SW 1271 (cell line): ENCODE measurements around the gene OR52K1.
"Not testable (repeated sequence)": the region's sequence is repeated elsewhere in the genome, so short reads cannot be mapped to it uniquely, and the experiment has no call there.

ENCODE experiments used
- DNase-seq, 2 experiments: peaks; one replicate each; lab custom pipeline; 2025; lab: John Stamatoyannopoulos, UW

The OR52K1 gene

DNA sequence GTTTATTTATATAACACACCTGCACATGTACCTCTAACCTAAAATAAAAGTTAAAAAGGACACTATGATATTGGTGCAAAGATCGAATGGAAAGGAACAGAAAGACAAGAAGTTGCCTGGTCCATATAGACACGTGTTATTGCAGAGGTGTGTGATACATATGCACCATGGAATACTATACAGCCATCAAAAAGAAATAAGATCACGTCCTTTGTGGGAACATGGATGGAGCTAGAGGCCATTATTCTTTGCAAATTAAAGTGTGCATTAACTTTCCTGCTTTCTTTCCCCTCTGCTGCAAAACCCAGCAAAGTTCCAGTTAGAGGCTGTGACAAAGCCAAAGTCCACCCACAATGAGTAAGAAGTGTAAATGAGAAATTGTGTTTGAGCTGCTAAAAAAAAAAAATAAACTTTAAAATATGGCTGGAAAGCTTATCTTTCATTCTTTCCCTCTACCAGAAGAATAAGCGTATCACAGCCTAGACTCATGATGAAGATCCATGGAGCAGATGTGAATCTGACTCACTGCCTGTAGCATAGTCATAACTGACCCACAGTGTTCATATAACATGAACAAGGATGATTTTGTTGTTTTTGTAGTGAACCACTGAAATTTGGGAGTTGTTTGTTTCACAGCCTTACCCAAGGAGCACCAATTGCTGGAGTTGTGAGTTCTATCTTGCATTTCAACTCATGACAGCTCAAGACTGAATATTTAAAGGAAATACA, 9.6 kb downstream of the OR52K1 start:
- no peak for DNase-seq

DNA sequence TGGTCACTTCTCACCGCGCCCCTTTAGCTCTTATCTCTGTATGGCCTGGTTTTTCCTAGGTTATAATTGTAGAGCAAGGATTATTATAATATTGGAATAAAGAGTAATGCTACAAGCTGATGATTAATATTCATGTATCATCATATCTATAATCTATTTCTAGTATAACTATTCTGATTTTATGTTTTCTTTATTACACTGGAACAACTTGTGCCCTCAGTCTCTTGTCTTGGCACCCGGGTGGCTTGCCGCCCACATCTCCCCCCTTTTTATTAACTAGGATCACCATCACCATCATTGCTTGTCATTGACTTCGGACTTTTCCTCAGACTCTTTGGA, 11.0 kb downstream of the OR52K1 start:
- no peak for DNase-seq

DNA sequence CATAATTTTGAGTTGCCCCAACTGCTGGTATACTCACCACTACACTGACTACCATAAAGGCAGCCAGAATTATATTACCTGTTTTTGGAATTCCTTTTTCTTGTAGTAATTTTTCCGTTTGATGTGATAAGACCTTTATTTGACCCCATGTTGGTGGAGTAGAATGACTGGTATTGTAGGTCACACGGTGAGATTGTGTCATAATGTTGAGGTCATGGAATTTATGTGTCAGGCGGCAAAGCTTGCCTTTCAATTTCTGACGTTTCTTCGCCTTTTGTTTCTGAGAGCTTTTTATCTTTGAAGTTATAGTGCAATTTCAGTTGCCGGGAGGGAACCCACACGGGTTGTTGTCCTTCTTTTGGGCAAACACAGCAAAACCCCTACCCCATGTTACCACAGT, 13.0 kb downstream of the OR52K1 start:
- no peak for DNase-seq

DNA sequence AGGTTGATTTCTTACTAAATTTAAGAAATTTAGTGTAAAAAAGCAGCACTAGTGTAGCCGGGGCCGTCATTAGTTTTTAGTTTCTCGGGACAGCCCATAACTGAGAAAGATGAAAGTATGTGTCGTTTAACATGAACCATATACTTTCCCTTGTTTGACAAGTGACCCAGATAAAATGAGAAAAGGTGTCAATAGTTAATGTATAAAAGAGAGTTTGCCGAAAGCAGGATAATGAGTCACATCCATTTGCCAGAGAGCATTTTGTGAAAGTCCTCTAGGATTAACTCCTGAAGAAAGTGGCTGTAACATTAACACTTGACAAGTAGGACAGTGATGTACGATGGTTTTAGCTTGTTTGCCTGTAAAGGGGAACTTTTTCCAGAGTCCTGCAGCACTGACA, 13.5 kb downstream of the OR52K1 start:
- DNase-seq = no peak

DNA sequence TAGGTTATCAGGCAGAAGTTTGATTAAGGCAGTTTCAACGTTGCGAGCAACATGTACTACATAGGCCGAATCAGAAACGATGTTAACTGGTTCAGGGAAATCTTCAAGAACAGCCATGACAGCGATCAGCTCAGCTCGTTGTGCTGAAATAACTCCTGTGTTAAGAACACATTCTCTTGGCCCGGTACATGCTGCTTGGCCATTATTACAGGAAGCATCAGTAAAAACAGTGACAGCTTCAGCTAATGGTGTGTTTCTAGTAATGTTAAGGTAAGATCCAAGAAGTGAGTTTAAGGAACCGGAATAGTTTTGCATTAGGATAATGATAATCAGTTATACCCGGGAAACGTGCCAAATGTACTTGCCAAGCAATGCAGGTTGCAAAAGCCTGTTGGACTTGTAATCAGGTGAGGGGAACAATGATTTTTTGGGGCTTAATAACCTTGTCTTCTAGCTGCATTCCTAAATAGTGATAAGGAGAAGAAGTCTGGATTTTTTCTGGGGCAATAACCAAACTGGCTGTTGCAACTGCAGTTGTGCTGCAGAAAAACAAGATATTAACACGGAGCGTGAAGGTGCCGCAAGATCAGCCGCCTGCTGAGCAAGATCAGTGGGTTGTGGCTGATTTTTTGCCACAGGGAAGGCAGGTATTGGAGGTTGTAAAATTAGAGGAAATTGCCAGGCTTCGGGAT, 14.3 kb downstream of the OR52K1 start:
- DNase-seq = no peak

DNA sequence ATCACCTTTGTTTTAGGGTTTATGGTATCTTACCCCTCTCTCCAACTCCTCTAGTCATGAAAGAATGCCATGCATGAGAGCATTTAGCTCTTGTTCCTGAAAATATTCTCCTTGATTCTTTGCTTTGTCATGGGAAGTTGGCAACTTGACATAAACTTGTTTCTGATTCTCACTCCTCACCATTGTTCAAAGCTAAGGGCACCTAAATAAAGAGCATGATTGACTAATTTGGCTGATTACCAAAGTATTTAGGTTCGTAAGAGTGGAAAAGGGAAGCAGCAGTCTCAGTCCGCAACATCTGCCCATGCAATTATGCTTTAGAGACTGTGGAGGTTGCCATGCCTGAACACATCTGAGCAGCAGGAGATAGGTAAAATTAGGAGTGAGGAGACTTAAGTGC, 26.4 kb downstream of the OR52K1 start:
- no peak for DNase-seq

DNA sequence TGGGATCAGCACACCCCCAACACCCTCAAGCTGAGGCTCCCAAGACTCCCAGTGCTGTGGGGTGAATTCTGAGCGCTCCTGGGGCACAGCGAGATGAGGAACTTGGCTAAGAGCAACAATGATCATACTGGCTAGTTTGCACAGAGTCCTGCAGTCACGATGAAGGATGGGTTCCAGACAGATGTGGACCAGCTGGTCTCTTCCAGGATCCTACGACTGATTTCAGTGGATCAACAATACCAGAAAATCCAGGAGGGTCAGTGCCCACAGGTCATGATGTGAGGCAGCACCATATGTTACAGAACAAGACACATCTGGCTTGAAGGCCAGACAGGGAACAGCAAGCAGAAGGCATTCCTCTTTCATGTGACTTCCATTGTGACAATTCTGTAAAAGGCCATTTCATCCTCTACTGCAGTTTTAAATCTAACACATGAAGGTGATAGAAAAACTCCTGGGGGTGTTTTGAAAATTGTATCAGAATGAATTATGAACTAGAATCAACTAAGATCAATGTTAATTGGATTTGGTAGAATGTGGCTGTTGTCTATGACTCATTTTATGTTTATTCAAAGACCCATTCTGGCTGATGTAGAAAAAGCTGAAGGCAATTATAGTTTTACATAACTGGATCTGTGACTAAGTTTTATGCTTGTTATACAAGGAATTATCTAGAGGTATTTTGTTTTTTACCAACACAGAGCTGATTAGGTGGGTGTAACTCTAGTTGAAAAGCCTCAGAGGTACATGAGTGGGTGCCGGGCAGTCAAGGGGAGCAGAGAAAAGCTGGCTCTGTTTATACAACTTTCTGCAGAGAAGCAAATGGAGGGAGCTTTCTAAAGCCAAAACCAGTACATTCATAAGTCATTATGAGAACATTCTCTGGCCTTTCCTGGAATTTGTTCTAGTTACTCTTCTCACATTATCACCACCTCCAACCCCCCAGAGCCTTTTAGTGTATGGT, 29.1 kb downstream of the OR52K1 start:
- no peak for DNase-seq

DNA sequence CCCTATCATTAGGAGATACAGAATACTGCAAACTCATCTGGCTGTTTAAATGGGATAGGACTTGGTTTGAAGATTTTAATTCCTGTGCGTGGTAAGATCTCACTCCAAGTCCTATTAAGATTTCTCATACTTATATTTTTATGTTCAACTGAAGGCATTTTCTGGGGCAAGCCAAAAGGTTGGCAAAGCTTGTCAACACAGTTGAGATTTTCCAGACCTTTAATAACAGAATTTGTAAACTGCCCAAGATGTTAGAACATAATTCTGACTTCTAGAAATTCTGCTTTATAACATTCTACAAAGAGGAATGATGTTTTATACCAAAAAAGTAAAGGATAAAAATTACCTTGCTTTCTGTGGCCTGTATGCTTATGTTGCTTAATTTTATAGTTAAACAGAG, 31.8 kb downstream of the OR52K1 start:
- DNase-seq = no peak

DNA sequence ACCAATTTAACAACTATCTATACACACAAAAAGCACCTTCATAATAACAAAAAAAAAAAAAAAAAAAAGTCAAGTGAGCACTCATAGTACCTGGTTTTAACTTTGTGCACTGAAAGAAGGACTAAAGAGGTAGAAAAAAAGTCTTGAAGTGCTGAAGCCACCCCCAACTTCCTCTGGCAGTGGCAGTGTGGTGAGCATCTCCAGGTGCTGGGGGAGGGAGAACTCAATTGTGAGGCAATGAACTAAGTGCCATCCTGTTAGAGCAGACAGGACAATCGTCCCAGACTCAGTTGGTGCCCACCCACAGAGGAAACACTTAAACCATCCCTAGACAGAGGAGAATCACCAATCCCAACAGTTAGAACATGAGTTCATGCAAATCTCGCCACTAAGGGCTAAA, 39.9 kb downstream of the OR52K1 start:
- DNase-seq = no peak

DNA sequence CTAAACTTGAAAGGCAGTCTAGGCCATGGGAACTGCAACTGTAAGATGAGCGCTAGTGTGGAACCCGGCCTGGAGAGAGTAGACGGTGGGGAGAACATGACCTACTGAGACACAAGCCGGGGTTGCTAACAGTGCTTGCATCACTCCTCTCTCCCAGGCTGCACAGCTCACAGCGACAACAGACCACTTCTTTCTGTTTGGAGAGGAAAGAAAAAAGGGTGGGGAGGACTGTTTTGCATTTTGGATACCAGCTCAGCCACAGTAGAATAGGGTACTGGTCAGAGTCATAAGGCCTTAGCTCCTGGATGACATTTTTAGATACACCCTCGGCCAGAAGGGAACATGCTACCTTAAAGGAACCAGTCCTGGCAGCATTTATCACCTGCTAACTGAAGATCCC, 40.3 kb downstream of the OR52K1 start:
- DNase-seq = no peak

DNA sequence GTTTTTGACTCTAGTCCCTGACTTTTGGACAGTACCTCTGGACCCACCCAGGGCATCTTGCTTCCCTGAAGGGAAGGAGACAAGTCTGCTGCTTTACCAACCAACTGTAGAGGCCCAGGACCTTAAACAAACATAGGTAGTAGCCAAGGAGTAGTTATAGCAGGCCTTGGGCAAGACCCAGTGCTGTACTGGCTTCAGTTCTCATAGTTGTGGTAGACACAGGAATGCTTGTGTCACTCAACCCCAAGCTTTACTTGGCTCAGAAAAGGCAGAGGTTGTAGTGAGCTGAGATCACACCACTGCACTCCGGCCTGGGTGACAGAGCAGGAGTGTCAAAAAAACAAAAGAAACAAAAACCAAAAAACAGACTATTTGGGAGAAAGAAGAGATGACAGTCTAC, 41.2 kb downstream of the OR52K1 start:
- no peak for DNase-seq

DNA sequence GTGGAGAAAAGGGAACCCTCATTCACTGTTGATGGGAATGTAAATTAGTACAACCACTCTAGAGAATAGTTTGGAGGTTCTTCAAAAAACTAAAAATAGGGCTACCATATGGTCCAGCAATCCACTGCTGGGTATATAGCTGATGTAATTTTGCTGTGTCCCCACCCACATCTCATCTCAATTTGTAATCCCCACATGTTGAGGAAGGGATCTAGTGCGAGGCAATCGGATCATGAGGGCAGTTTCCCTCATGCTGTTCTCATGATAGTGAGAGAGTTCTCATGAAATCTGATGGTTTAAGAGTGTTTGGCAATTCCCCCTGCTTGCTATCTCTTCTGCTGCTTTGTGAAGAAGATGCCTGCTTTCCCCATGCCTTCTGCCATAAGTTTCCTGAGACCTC, 45.5 kb downstream of the OR52K1 start:
- DNase-seq = no peak

DNA sequence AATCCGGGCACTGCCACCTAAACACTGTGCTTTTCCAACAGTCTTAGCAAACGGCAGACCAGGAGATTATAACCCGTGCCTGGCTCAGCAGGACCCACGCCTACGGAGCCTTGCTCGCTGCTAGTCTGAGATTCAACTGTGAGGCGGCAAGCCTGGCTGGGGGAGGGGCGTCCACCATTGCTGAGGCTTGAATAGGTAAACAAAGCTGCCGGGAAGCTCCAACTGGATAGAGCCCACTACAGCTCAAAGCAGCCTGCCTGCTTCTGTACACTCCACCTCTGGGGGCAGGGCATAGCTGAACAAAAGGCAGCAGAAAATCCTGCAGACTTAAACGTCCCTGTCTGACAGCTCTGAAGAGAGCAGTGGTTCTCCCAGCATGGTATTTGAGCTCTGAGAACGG, 49.2 kb downstream of the OR52K1 start:
- DNase-seq = not testable (repeated sequence)

DNA sequence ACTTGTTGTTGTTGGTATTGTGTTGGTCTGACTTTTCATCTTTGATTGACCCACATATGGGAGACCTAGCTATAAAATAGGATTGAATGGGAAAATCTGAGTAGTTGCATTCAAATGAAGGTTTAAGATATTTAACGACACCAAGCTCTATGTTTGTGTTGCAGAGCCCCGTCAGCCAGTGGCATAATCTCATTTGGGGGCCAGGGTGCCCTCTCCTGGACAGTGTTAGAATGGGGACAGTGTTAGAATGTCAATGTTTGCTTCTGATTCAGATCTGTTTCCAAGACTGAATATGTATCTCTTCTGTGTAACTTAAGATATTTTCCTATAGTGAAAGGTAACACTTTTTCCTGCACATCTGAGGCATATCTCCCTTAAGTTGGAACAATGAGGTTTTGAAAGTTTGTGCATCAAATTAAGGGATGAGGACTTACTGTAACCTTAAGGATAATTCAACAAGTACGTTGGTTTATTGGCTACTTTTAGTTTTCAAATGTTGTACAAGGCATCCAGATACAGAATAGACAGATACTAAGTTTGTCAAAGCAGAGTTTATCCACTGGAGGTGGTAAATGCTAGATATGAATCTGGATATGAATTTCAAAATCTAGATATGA, 57.3 kb downstream of the OR52K1 start:
- peak in 1 of 2 experiments; percentile 14 for DNase-seq

DNA sequence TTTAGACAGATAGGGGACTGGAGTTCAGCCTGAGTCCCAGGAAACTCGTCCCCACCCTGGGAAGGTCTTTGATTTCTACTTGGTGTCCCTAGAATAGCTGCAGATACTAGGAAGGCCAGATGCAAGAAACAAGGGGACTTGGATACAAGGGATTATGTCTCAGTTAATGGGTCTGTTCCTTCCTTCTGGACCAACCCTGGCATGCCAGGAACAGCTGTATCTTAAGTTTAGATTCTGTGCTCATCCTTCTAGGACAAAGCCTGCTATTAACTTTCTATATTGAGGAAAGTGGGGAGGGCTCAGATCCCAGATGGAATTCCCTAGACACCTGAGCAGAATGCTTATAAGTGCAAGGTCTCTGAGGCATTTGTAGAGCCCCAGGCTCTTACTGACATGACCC, 58.6 kb downstream of the OR52K1 start:
- DNase-seq = no peak
